Chondrocyte (in vitro differentiated cells): ENCODE measurements around the gene TENM3. TPM values are rescaled to one million over a fixed set of nuclear protein-coding genes. Genes with fewer than 3 reads are reported as not detected.

Source experiments
- DNase-seq: peaks from one replicate; pipeline ENCODE4 v3.0.0; 2021; ENCODE audit warnings: mixed read lengths, low spot score
- H3K27ac Mint-ChIP-seq: one replicate; pipeline ENCODE4 v1.8.0; 2021; ENCODE audit warnings: mild to moderate bottlenecking, moderate library complexity, mixed read lengths; ENCODE audit not compliant: unreplicated experiment
- H3K27me3 Mint-ChIP-seq: 2 replicates; pipeline ENCODE4 v1.8.0; 2021; ENCODE audit warnings: low read depth, mixed read lengths
- H3K36me3 Mint-ChIP-seq: 2 replicates; pipeline ENCODE4 v1.8.0; 2021; ENCODE audit warnings: low read depth, mixed read lengths
- H3K4me1 Mint-ChIP-seq: 2 replicates; pipeline ENCODE4 v1.8.0; 2021; ENCODE audit warnings: low read depth, mild to moderate bottlenecking, mixed read lengths
- H3K4me3 Mint-ChIP-seq: one replicate; pipeline ENCODE4 v1.8.0; 2021; ENCODE audit warnings: mild to moderate bottlenecking, moderate library complexity, mixed read lengths; ENCODE audit not compliant: unreplicated experiment
- H3K9me3 Mint-ChIP-seq: 2 replicates; pipeline ENCODE4 v1.8.0; 2021; ENCODE audit warnings: low read depth, mixed read lengths
- CTCF ChIP-seq: fragments of 200-600 bp; sonication (generic); IDR thresholded peaks from 2 replicates; pipeline ENCODE4 v1.5.0; 2021; ENCODE audit warnings: antibody characterized with exemption, mild to moderate bottlenecking, moderate library complexity
- total RNA-seq: library from RNA; stranded (reverse); gene quantifications from 3 replicates; pipeline ENCODE4 v1.2.1, GENCODE V29; 2021

The TENM3 gene
- total RNA-seq, 1 donor from 2014 or later = 87.6 TPM

GRCh38 chr4:182775075-182775474 lies 531.9 kb downstream of the TENM3 start:
- Mint-ChIP-seq H3K27me3 (no peaks in the 10 kb centered on the region), H3K9me3 (no peaks in the 10 kb centered on the region), H3K4me1 (peaks cover 11% of the 10 kb centered on the region), H3K27ac (no peak overlapping the region), H3K4me3 (no peak overlapping the region), H3K36me3 (peaks cover 13% of the 10 kb centered on the region)
- DNase-seq = no peak
- TF ChIP-seq CTCF = no peak

GRCh38 chr4:182776376-182777105 lies 533.3 kb downstream of the TENM3 start:
- no peaks in the 10 kb centered on the region for H3K9me3 Mint-ChIP-seq
- no peak for DNase-seq
- H3K4me3 Mint-ChIP-seq = no peak overlapping the region
- H3K27me3 Mint-ChIP-seq = no peaks in the 10 kb centered on the region
- peak overlapping the region; percentile 45 for H3K27ac Mint-ChIP-seq
- no peak for TF ChIP-seq CTCF
- peaks cover 13% of the 10 kb centered on the region for H3K36me3 Mint-ChIP-seq
- H3K4me1 Mint-ChIP-seq = peaks cover 11% of the 10 kb centered on the region

- TF ChIP-seq CTCF = no peak
- Mint-ChIP-seq H3K9me3 (no peaks in the 10 kb centered on the region), H3K36me3 (peaks cover 10% of the 10 kb centered on the region), H3K4me1 (peaks cover 11% of the 10 kb centered on the region), H3K27me3 (no peaks in the 10 kb centered on the region), H3K4me3 (no peak overlapping the region), H3K27ac (no peak overlapping the region)
- no peak for DNase-seq
Observed at GRCh38 chr4:182778222-182778982, 535.2 kb downstream of the TENM3 start.

GRCh38 chr4:182786991-182787390 lies 543.8 kb downstream of the TENM3 start:
- no peak overlapping the region for H3K27ac Mint-ChIP-seq
- H3K27me3 Mint-ChIP-seq = no peaks in the 10 kb centered on the region
- no peaks in the 10 kb centered on the region for H3K9me3 Mint-ChIP-seq
- no peak overlapping the region for H3K4me3 Mint-ChIP-seq
- no peak for TF ChIP-seq CTCF
- peaks cover 20% of the 10 kb centered on the region for H3K36me3 Mint-ChIP-seq
- H3K4me1 Mint-ChIP-seq = no peaks in the 10 kb centered on the region
- no peak for DNase-seq

GRCh38 chr4:182788201-182788600 lies 545.0 kb downstream of the TENM3 start:
- peaks cover 31% of the 10 kb centered on the region for H3K36me3 Mint-ChIP-seq
- H3K4me1 Mint-ChIP-seq = no peaks in the 10 kb centered on the region
- no peaks in the 10 kb centered on the region for H3K27me3 Mint-ChIP-seq
- no peak for TF ChIP-seq CTCF
- H3K4me3 Mint-ChIP-seq = no peak overlapping the region
- H3K9me3 Mint-ChIP-seq = no peaks in the 10 kb centered on the region
- no peak for DNase-seq
- H3K27ac Mint-ChIP-seq = no peak overlapping the region
